ENCODE results near the gene METTL21A. TPM values are rescaled to one million over a fixed set of nuclear protein-coding genes. Genes with fewer than 3 reads are reported as not detected.

Gene METTL21A
- total and polyA plus RNA-seq, 2 of the 13 experiments (the other 11 are each of a cell fraction or from before 2014, with no cell fraction given) = 42.4 to 61.2 TPM

DNA sequence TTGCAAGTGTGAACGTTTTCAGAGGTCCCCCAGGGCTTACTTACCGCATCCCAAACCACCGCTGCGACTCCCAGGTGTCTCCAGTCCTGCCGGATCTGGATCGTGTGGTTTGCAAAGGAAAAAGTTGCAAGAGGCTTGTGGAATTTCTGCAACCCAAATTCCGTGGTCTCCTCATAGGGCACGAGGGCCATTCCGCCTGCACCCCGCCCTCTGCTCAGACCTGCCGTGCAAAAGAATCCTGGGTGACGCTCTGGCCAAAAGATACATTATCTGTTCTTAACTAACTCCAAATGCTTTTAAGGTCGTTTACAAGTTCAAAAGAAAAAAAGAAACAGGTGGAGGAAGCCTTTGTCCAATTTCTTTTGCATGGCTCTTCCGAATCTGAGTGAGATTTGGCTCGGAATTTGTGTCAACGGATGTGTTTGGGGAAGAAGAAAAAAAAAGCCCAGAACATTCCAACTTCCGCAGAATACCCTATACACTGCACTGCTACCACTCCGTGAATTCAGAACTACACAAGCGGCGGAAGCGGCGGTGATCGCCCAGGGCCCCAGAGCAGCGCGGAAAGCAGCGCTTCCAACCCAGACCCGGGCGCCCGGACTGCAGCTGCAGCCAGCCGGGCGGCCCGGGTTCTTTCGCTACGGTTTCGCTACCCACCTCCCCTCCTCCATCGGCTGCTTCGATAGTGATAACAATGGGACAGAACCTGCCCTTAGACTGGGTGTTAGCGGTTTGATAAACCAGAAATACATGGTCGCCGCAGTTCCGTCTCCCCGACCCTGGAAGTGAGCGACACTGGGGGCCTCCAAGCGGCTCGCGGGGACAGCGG is 795 bp downstream of the METTL21A start (continued):
- TF ChIP-seq, protein P1, sequence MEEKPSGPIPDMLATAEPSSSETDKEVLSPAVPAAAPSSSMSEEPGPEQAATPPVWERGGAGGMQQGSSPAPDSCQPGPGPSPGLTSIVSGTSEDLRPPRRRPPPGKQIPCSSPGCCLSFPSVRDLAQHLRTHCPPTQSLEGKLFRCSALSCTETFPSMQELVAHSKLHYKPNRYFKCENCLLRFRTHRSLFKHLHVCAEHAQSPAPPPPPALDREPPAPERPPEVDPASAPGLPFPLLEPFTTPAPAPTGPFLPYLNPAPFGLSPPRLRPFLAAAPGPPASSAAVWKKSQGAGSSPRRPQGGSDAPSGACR (CRISPR knock-in tag; IDR thresholded peaks at IDR 0.05) = 0 out of 2 replicates have a peak, but pooled peaks have one; percentile 34
- peak; percentile 43 for TF ChIP-seq ASH2L (IDR thresholded peaks at IDR 0.05; ENCODE audit: insufficient read length, low read depth, low read length)
- no peak for TF ChIP-seq NFE2 (CRISPR knock-in tag; IDR thresholded peaks at IDR 0.05)
- TF ChIP-seq ZSCAN12 (CRISPR knock-in tag; IDR thresholded peaks at IDR 0.05) = no peak
- no peak for TF ChIP-seq RFXANK (CRISPR knock-in tag; IDR thresholded peaks at IDR 0.05)
- TF ChIP-seq CHD2 (IDR thresholded peaks at IDR 0.05; ENCODE audit: low read depth, low read length) = no peak
- TF ChIP-seq PITX1 (CRISPR knock-in tag; IDR thresholded peaks at IDR 0.05) = no peak
- no peak for TF ChIP-seq FOXA3 (CRISPR knock-in tag; IDR thresholded peaks at IDR 0.05)
- TF ChIP-seq BRCA1 (CRISPR knock-in tag; IDR thresholded peaks at IDR 0.05) = no peak; the same call in 1 of the 2 replicates
- no peak; the same call in 1 of the 2 replicates for TF ChIP-seq ZNF703 (CRISPR knock-in tag; IDR thresholded peaks at IDR 0.05; ENCODE audit: borderline replicate concordance)
- TF ChIP-seq ZNF552 (CRISPR knock-in tag; IDR thresholded peaks at IDR 0.05; ENCODE audit: borderline replicate concordance) = 0 out of 2 replicates have a peak, but pooled peaks have one; percentile 11
- peak; percentile 38; the same call in 1 of the 2 replicates for TF ChIP-seq TARDBP (CRISPR knock-in tag; IDR thresholded peaks at IDR 0.05)
- peak; percentile 75; the same call in 1 of the 2 replicates for TF ChIP-seq HOXA9 (CRISPR knock-in tag; IDR thresholded peaks at IDR 0.05; ENCODE audit: borderline replicate concordance)
- TF ChIP-seq, protein P2, sequence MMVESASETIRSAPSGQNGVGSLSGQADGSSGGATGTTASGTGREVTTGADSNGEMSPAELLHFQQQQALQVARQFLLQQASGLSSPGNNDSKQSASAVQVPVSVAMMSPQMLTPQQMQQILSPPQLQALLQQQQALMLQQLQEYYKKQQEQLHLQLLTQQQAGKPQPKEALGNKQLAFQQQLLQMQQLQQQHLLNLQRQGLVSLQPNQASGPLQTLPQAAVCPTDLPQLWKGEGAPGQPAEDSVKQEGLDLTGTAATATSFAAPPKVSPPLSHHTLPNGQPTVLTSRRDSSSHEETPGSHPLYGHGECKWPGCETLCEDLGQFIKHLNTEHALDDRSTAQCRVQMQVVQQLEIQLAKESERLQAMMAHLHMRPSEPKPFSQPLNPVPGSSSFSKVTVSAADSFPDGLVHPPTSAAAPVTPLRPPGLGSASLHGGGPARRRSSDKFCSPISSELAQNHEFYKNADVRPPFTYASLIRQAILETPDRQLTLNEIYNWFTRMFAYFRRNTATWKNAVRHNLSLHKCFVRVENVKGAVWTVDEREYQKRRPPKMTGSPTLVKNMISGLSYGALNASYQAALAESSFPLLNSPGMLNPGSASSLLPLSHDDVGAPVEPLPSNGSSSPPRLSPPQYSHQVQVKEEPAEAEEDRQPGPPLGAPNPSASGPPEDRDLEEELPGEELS (CRISPR knock-in tag; IDR thresholded peaks at IDR 0.05) = 0 out of 2 replicates have a peak, but pooled peaks have one; percentile 15
- TF ChIP-seq ZNF761 (CRISPR knock-in tag; conservative IDR thresholded peaks at IDR 0.05) = no peak
- TF ChIP-seq PTBP1 (IDR thresholded peaks at IDR 0.05; ENCODE audit: low read depth, low read length, poor library complexity, severe bottlenecking) = no peak
- TF ChIP-seq MED13 (CRISPR knock-in tag; IDR thresholded peaks at IDR 0.05) = no peak; the same call in 1 of the 2 replicates
- no peak for TF ChIP-seq ADNP (CRISPR knock-in tag; IDR thresholded peaks at IDR 0.05)
- no peak for TF ChIP-seq FOSL2 (CRISPR knock-in tag; IDR thresholded peaks at IDR 0.05)
- TF ChIP-seq TP53 (CRISPR knock-in tag; conservative IDR thresholded peaks at IDR 0.05) = no peak
- TF ChIP-seq ZNF572 (CRISPR knock-in tag; IDR thresholded peaks at IDR 0.05) = no peak
- no peak for TF ChIP-seq SRY (CRISPR knock-in tag; IDR thresholded peaks at IDR 0.05)
- no peak for TF ChIP-seq CBX5 (CRISPR knock-in tag; IDR thresholded peaks at IDR 0.05; ENCODE audit: borderline replicate concordance)
- peak; percentile 43; the same call in 1 of the 2 replicates for TF ChIP-seq BRD4 (CRISPR knock-in tag; IDR thresholded peaks at IDR 0.05)
- no peak for TF ChIP-seq PCBP2 (optimal IDR thresholded peaks at IDR 0.05; ENCODE audit: low read depth, low read length, poor library complexity, severe bottlenecking)
- TF ChIP-seq, protein P3, sequence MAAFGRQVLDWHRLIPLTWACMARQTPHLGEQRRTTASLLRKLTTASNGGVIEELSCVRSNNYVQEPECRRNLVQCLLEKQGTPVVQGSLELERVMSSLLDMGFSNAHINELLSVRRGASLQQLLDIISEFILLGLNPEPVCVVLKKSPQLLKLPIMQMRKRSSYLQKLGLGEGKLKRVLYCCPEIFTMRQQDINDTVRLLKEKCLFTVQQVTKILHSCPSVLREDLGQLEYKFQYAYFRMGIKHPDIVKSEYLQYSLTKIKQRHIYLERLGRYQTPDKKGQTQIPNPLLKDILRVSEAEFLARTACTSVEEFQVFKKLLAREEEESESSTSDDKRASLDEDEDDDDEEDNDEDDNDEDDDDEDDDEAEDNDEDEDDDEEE (CRISPR knock-in tag; IDR thresholded peaks at IDR 0.05) = no peak
- TF ChIP-seq NCOR1 (IDR thresholded peaks at IDR 0.05; ENCODE audit: borderline replicate concordance, low read length) = no peak
- TF ChIP-seq SP4 (CRISPR knock-in tag; IDR thresholded peaks at IDR 0.05) = no peak
- TF ChIP-seq ZNF563 (CRISPR knock-in tag; IDR thresholded peaks at IDR 0.05) = 0 out of 2 replicates have a peak, but pooled peaks have one; percentile 1

All from HepG2 (cell line).